Esophagus squamous epithelium (tissue), 5 donors: ENCODE measurements around the gene BOLL. TPM values are rescaled to one million over a fixed set of nuclear protein-coding genes. Genes with fewer than 3 reads are reported as not detected.
A peak's percentile ranks its signal among the peaks of the same experiment; 100 is the strongest.

Experiments
- DNase-seq: peaks from one replicate; lab custom pipeline; 2025; lab: John Stamatoyannopoulos, UW
- H3K27ac ChIP-seq, 4 donors: fragments of 200-600 bp; sonication (generic); one replicate each; pipeline ENCODE4 v1.5.1; 2016 to 2019; ENCODE audit warnings: mild to moderate bottlenecking in 1 of 4
- H3K27me3 ChIP-seq, 4 donors: fragments of 200-600 bp; sonication (generic); 1 replicate in 3 of 4; 2 replicates in 1 of 4; pipeline versions ENCODE4 v1.5.1 to v1.6.0; 2017 to 2021; ENCODE audit warnings: antibody characterized with exemption in 1 of 4
- H3K36me3 ChIP-seq, 3 donors: fragments of 200-600 bp; sonication (generic); one replicate each; pipeline ENCODE4 v1.5.1; 2016 to 2019
- H3K4me1 ChIP-seq, 3 donors: fragments of 200-600 bp; sonication (generic); one replicate each; pipeline ENCODE4 v1.5.1; 2017 to 2019
- H3K4me3 ChIP-seq, 4 donors: fragments of 200-600 bp; sonication (generic); 1 replicate in 3 of 4; 2 replicates in 1 of 4; pipeline ENCODE4 v1.5.1; 2016 to 2019; ENCODE audit warnings: mild to moderate bottlenecking in 2 of 4, moderate library complexity in 1 of 4
- H3K9me3 ChIP-seq, 3 donors: fragments of 200-600 bp; sonication (generic); one replicate each; pipeline ENCODE4 v1.5.1; 2016 to 2019
- CTCF ChIP-seq, 6 experiments: fragments of 450-650 bp in 4 of 6; fragments of 200-600 bp in 2 of 6; sonication (generic) in 2 of 6; IDR thresholded peaks; one replicate each; pipeline ENCODE4 v1.5.1; 2016 to 2019; ENCODE audit warnings: antibody characterized with exemption in 6 of 6, mild to moderate bottlenecking in 4 of 6, moderate library complexity in 4 of 6
- POLR2A ChIP-seq, 4 donors: fragments of 450-650 bp; IDR thresholded peaks; one replicate each; pipeline ENCODE4 v1.6.1; 2017; ENCODE audit warnings: antibody characterized with exemption in 4 of 4, mild to moderate bottlenecking in 4 of 4, moderate library complexity in 3 of 4
- whole genome bisulfite sequencing, 2 donors: methylation state at CpG; one replicate each; pipeline ENCODE4 v1.1.5; 2018; 5-methylcytosine and 5-hydroxymethylcytosine counted together
- intact Hi-C: fragments of 100-400 bp; cut with DNase I; formaldehyde crosslinking; loops from one replicate; pipeline ENCODE4 v1.15.0; 2022
- total RNA-seq, 4 donors: library from RNA; depleted of rRNA; stranded (reverse); fragments of >200 nt; gene quantifications; one replicate each; pipeline ENCODE4 v1.1.0, GENCODE V29; 2016
- donor health status: DM: yes; HTN: yes; CAD: no.

Gene BOLL
- total RNA-seq, 4 donors from 2014 or later = not detected

GRCh38 chr2:197795277-197795676 is 10.2 kb upstream of the BOLL start:
- intact Hi-C loops = no loop called here
- Histone ChIP-seq H3K4me3 (no peak overlapping the region), H3K36me3 (no peaks in the 10 kb centered on the region)

GRCh38 chr2:197793456-197793855 is 8.3 kb upstream of the BOLL start:
- Histone ChIP-seq H3K4me3 (no peak overlapping the region), H3K27ac (no peak overlapping the region), H3K9me3 (no peaks in the 10 kb centered on the region), H3K27me3 (peaks cover 0 to 14% (median 0%) of the 10 kb centered on the region in 4 donors), H3K4me1 (no peaks in the 10 kb centered on the region), H3K36me3 (no peaks in the 10 kb centered on the region)
- no peak for TF ChIP-seq CTCF (IDR thresholded peaks at IDR 0.05)
- TF ChIP-seq POLR2A (IDR thresholded peaks at IDR 0.05) = no peak
- DNase-seq = no peak
- intact Hi-C loops = no loop called here
- 67 to 73% methylated on average over 1 of the region's 1 CpG for WGBS, 2 donors

More at GRCh38 chr2:197795277-197795676, 10.2 kb upstream of the BOLL start:
- TF ChIP-seq CTCF (IDR thresholded peaks at IDR 0.05) (no peak), POLR2A (IDR thresholded peaks at IDR 0.05) (no peak)
- H3K9me3 ChIP-seq = no peaks in the 10 kb centered on the region
- DNase-seq = no peak
- H3K4me1 ChIP-seq = no peaks in the 10 kb centered on the region
- H3K27me3 ChIP-seq = peaks cover 0 to 7% (median 0%) of the 10 kb centered on the region in 4 donors
- H3K27ac ChIP-seq = no peak overlapping the region

- 8% methylated on average over 17 to 23 of the region's 79 CpGs for WGBS, 2 donors
- no peak for DNase-seq
- Histone ChIP-seq H3K27me3 (peaks cover 7 to 46% (median 10%) of the 10 kb centered on the region in 4 donors), H3K9me3 (no peaks in the 10 kb centered on the region), H3K4me1 (peaks cover 10 to 14% (median 11%) of the 10 kb centered on the region in 3 donors), H3K36me3 (no peaks in the 10 kb centered on the region), H3K27ac (no peak overlapping the region), H3K4me3 (peak overlapping the region in 3 of 4 donors; percentile 27 to 63 (median 42))
- intact Hi-C loops = no loop called here
- TF ChIP-seq CTCF (IDR thresholded peaks at IDR 0.05) (peak in 5 of 6 experiments; percentile 11 to 44 (median 25)), POLR2A (IDR thresholded peaks at IDR 0.05) (no peak)
These were observed 1.1 kb upstream of the BOLL start for GRCh38 chr2:197786010-197786877.

- Histone ChIP-seq H3K27me3 (peaks cover 5 to 28% (median 9%) of the 10 kb centered on the region in 4 donors), H3K4me3 (no peak overlapping the region), H3K4me1 (peaks cover 10 to 14% (median 11%) of the 10 kb centered on the region in 3 donors), H3K27ac (no peak overlapping the region), H3K9me3 (no peaks in the 10 kb centered on the region), H3K36me3 (no peaks in the 10 kb centered on the region)
- TF ChIP-seq POLR2A (IDR thresholded peaks at IDR 0.05) (no peak), CTCF (IDR thresholded peaks at IDR 0.05) (no peak)
- DNase-seq = no peak
- WGBS, 2 donors = 43 to 62% methylated on average over 1 of the region's 1 CpG
- intact Hi-C loops = no loop called here
These were observed 3.0 kb downstream of the BOLL start for GRCh38 chr2:197782126-197782525.

- Histone ChIP-seq H3K4me3 (no peak overlapping the region), H3K27ac (no peak overlapping the region)
- intact Hi-C loops = no loop called here
These were observed 5.9 kb downstream of the BOLL start for GRCh38 chr2:197779261-197779660.

More at GRCh38 chr2:197779261-197779660, 5.9 kb downstream of the BOLL start:
- no peak for DNase-seq
- no peak for TF ChIP-seq POLR2A (IDR thresholded peaks at IDR 0.05)
- Histone ChIP-seq H3K27me3 (no peaks in the 10 kb centered on the region), H3K36me3 (no peaks in the 10 kb centered on the region), H3K4me1 (no peaks in the 10 kb centered on the region), H3K9me3 (no peaks in the 10 kb centered on the region)
